Vagina (tissue), 2 donors: Measurements from ENCODE around the gene TSHR. TPM values are rescaled to one million over a fixed set of nuclear protein-coding genes. Genes with fewer than 3 reads are reported as not detected.
A peak's percentile ranks its signal among the peaks of the same experiment; 100 is the strongest.

Experiments
- DNase-seq, 2 donors: peaks; one replicate each; pipeline ENCODE4 v3.0.0-alpha.2; 2017; ENCODE audit errors: extremely low spot score in 2 of 2
- H3K27ac ChIP-seq: fragments of 200-600 bp; sonication (generic); one replicate; pipeline ENCODE4 v1.5.1; 2019
- H3K27me3 ChIP-seq: fragments of 200-600 bp; sonication (generic); one replicate; pipeline ENCODE4 v1.5.1; 2019
- H3K36me3 ChIP-seq, 2 donors: fragments of 200-600 bp; sonication (generic); one replicate each; pipeline ENCODE4 v1.5.1; 2017 to 2019
- H3K4me1 ChIP-seq: fragments of 200-600 bp; sonication (generic); one replicate; pipeline ENCODE4 v1.5.1; 2019
- H3K4me3 ChIP-seq, 2 donors: fragments of 200-600 bp; sonication (generic); 1 replicate in 1 of 2; 2 replicates in 1 of 2; pipeline ENCODE4 v1.5.1; 2016 to 2019
- H3K9me3 ChIP-seq: fragments of 200-600 bp; sonication (generic); one replicate; pipeline ENCODE4 v1.5.1; 2019
- POLR2A ChIP-seq, 2 donors: fragments of 450-650 bp; IDR thresholded peaks; one replicate each; pipeline ENCODE4 v1.6.1; 2017; ENCODE audit warnings: antibody characterized with exemption in 2 of 2, mild to moderate bottlenecking in 2 of 2, moderate library complexity in 2 of 2
- POLR2AphosphoS5 ChIP-seq, 2 donors: sonication (generic); formaldehyde crosslinking; IDR thresholded peaks; one replicate each; pipeline ENCODE4 v1.9.0; 2017; ENCODE audit warnings: antibody characterized with exemption in 2 of 2, mild to moderate bottlenecking in 2 of 2, low read depth in 1 of 2; ENCODE audit not compliant: insufficient read depth in 1 of 2
- intact Hi-C: fragments of 100-400 bp; cut with DNase I; formaldehyde crosslinking; loops from one replicate; pipeline ENCODE4 v1.15.1; 2023
- total RNA-seq: library from RNA; depleted of rRNA; stranded (reverse); fragments of >200 nt; gene quantifications from one replicate; pipeline ENCODE4 v1.2.3, GENCODE V29; 2016
- TF ChIP-seq, protein P1 (sequence below), 3 experiments: fragments of 450-650 bp in 2 of 3; fragments of 200-600 bp in 1 of 3; sonication (generic) in 1 of 3; IDR thresholded peaks; one replicate each; pipeline ENCODE4 v1.5.1; 2017 to 2019; ENCODE audit warnings: antibody characterized with exemption in 3 of 3, mild to moderate bottlenecking in 2 of 3, moderate library complexity in 2 of 3

Gene TSHR
- total RNA-seq, 1 donor from 2014 or later, result not detected

DNA sequence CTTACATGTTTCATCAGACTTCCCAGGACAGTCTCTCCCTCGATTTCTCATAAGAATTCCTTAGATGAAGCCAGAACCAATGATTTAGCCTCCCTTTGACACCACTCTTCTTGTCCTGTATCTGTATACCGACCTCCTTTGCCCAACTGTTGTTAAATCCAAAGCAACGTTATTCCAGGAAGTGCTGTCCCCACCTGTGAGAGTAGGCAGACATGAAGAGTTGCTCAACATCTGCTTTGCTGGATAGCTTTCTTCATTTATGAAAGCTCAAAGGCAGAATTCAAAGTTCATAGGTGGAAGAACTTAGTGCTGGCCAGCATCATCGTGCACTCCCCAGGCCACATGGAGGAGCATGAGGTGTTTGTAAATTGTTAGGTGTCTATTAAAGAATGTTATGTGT is 209.8 kb downstream of the TSHR start:
- Histone ChIP-seq H3K36me3 (no peaks in the 10 kb centered on the region), H3K27me3 (no peaks in the 10 kb centered on the region), H3K9me3 (no peaks in the 10 kb centered on the region), H3K4me1 (peaks cover 11% of the 10 kb centered on the region), H3K27ac (no peak overlapping the region), H3K4me3 (no peak overlapping the region)
- no peak for TF ChIP-seq POLR2AphosphoS5 (IDR thresholded peaks at IDR 0.05; ENCODE audit: insufficient read depth in 1 of 2, low read depth in 1 of 2)
- TF ChIP-seq POLR2A (IDR thresholded peaks at IDR 0.05), result no peak
- TF ChIP-seq, protein P1, sequence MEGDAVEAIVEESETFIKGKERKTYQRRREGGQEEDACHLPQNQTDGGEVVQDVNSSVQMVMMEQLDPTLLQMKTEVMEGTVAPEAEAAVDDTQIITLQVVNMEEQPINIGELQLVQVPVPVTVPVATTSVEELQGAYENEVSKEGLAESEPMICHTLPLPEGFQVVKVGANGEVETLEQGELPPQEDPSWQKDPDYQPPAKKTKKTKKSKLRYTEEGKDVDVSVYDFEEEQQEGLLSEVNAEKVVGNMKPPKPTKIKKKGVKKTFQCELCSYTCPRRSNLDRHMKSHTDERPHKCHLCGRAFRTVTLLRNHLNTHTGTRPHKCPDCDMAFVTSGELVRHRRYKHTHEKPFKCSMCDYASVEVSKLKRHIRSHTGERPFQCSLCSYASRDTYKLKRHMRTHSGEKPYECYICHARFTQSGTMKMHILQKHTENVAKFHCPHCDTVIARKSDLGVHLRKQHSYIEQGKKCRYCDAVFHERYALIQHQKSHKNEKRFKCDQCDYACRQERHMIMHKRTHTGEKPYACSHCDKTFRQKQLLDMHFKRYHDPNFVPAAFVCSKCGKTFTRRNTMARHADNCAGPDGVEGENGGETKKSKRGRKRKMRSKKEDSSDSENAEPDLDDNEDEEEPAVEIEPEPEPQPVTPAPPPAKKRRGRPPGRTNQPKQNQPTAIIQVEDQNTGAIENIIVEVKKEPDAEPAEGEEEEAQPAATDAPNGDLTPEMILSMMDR (IDR thresholded peaks at IDR 0.05), result no peak
- intact Hi-C loops, result no loop called here
- DNase-seq, result no peak

DNA sequence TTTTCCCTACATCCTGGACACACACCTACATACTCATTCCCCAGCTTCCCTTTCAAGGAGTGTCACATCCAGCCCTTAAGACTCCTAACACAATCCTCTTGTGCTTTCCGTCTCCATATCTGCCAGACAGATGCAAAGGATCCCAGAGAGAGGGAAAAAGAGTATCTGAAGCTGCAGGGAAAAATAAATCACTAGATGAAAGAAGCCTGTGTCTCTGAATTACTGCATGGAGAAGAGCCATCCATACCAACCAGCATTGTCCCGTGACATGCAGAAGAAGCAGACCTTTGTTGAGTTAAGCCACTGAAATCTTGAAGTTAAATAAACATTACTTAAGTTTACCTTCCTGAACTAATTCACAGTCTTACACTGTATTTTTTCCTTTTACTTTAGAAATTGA is 210.7 kb downstream of the TSHR start:
- intact Hi-C loops, result no loop called here
- Histone ChIP-seq H3K27me3 (no peaks in the 10 kb centered on the region), H3K4me1 (peaks cover 11% of the 10 kb centered on the region), H3K4me3 (no peak overlapping the region), H3K27ac (no peak overlapping the region), H3K9me3 (no peaks in the 10 kb centered on the region), H3K36me3 (no peaks in the 10 kb centered on the region)
- TF ChIP-seq, protein P1 (IDR thresholded peaks at IDR 0.05), result no peak
- TF ChIP-seq POLR2A (IDR thresholded peaks at IDR 0.05) (no peak), POLR2AphosphoS5 (IDR thresholded peaks at IDR 0.05; ENCODE audit: insufficient read depth in 1 of 2, low read depth in 1 of 2) (no peak)
- DNase-seq, result no peak

DNA sequence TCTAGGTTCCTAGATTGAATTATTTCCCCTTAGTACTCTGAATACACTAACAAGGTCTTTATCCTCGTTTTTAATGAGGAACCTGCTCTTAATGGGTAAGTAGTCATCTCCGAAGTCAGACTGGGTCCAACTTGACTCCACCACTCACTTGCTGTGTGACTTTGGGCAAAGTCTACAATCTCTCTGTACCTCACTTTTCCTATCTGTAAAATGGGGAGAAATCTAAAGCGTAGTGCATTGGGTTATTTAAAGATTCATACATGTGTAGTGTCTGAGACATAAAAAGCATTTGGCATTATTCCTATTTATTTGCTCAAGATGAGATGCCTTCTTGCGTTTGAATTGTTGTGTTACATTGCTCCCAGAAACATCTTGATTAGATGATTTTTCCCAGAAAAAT is 213.8 kb downstream of the TSHR start:
- Histone ChIP-seq H3K4me3 (peak overlapping the region; percentile 64 to 72), H3K27ac (peak overlapping the region; percentile 87), H3K27me3 (no peaks in the 10 kb centered on the region), H3K4me1 (peaks cover 11% of the 10 kb centered on the region), H3K9me3 (no peaks in the 10 kb centered on the region), H3K36me3 (no peaks in the 10 kb centered on the region)
- intact Hi-C loops, result no loop called here
- DNase-seq, result no peak
- no peak for TF ChIP-seq POLR2AphosphoS5 (IDR thresholded peaks at IDR 0.05; ENCODE audit: insufficient read depth in 1 of 2, low read depth in 1 of 2)
- TF ChIP-seq, protein P1 (IDR thresholded peaks at IDR 0.05), result no peak
- TF ChIP-seq POLR2A (IDR thresholded peaks at IDR 0.05), result no peak

DNA sequence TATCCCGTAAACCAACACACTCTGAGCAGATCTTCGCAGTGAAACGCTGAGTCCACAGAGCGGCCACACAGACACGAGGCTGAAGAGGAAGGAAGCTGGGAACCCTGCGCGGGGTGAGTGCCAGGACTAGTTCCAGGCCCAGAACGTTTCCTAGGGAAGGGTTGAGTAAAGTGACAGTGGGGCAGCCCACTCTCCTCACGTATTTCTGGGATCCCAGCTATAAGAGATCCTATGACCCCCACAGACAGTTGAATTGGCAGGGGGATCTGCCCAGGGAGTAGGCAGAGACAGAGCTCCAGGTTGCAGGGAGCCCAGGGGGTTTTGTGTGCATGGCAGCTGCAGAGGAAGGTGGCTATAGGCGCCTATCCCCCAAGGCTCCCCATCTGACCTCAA is 214.3 kb downstream of the TSHR start:
- Histone ChIP-seq H3K9me3 (no peaks in the 10 kb centered on the region), H3K36me3 (no peaks in the 10 kb centered on the region), H3K4me1 (peaks cover 11% of the 10 kb centered on the region), H3K4me3 (peak overlapping the region; percentile 64 to 72), H3K27ac (peak overlapping the region; percentile 87), H3K27me3 (no peaks in the 10 kb centered on the region)
- no peak for TF ChIP-seq POLR2AphosphoS5 (IDR thresholded peaks at IDR 0.05; ENCODE audit: insufficient read depth in 1 of 2, low read depth in 1 of 2)
- TF ChIP-seq POLR2A (IDR thresholded peaks at IDR 0.05), result no peak
- TF ChIP-seq, protein P1 (IDR thresholded peaks at IDR 0.05), result no peak
- DNase-seq, result no peak
- intact Hi-C loops, result loop anchor here (10.0 kb wide), 1 partner anchor 175 kb away; no protein-coding TSS in a partner anchor

DNA sequence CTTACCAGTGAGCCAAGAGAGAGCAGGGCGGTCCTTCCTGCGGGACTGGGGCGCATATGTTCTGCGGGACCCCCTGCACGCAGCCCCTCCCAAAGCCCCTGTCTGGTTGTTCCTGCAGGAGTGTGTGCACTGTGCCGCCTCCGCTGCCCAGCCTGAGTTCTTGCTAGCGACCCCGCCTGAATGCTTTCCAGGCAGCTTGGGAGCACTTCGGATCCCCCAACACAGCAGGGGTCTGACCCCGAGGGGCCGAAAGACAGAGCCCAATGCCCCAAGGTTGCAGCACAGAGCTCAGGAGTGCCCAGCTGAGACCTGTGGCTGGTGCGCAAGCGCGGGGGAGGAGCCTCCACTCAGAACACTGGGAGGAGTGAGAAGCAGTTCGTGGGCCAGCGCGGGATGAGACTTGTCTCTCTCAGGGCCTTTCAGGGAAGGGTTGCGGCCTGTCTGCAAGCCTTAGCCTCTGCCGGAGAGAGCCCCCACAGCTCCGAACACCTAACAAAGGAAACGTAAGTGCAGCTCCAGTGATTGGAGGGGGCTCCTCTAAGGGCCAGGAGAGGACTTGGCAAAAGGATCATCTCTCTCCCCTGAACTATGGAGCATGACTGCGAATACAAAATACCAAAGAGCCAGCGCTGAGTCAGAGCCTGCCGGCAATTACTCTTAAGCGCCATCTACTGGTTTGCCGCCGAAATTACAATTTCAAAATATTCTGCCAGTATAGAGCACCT is 214.8 kb downstream of the TSHR start:
- H3K36me3 ChIP-seq, result no peaks in the 10 kb centered on the region
- peaks cover 11% of the 10 kb centered on the region for H3K4me1 ChIP-seq
- DNase-seq, result peak in 1 of 2 donors; percentile 95
- peak overlapping the region; percentile 87 for H3K27ac ChIP-seq
- H3K27me3 ChIP-seq, result no peaks in the 10 kb centered on the region
- H3K4me3 ChIP-seq, result peak overlapping the region; percentile 64 to 72
- peak in 1 of 2 donors; percentile 57 for TF ChIP-seq POLR2A (IDR thresholded peaks at IDR 0.05)
- peak; percentile 83 to 94 for TF ChIP-seq POLR2AphosphoS5 (IDR thresholded peaks at IDR 0.05; ENCODE audit: insufficient read depth in 1 of 2, low read depth in 1 of 2)
- TF ChIP-seq, protein P1 (IDR thresholded peaks at IDR 0.05), result peak; percentile 59 to 83 (median 67)
- no peaks in the 10 kb centered on the region for H3K9me3 ChIP-seq
- intact Hi-C loops, result loop anchor here (10.0 kb wide), 1 partner anchor 175 kb away; no protein-coding TSS in a partner anchor
